Measurements from ENCODE around the gene ZNF579. TPM values are rescaled to one million over a fixed set of nuclear protein-coding genes. Genes with fewer than 3 reads are reported as not detected.
"Not testable (repeated sequence)": the region's sequence is repeated elsewhere in the genome, so short reads cannot be mapped to it uniquely, and the experiment has no call there.

ZNF579 gene
- total and polyA plus RNA-seq, 2 of the 8 experiments (the other 6 are each of a cell fraction or from before 2014, with no cell fraction given): 10.0 to 18.9 TPM

- POLR2A ChIA-PET (ENCODE audit: partially characterized antibody): interaction anchor here (0.7 to 1.3 kb wide), 3 partner anchors 9 to 25 kb away, joined by 3 to 5 read pairs (median 3); partner anchors contain the start of gene FIZ1
- CTCF ChIA-PET (ENCODE audit: partially characterized antibody): interaction anchor here (1.0 to 1.5 kb wide), 4 partner anchors 16 to 106 kb away, joined by 3 read pairs; no protein-coding TSS in a partner anchor
These were observed 6.7 kb downstream of the ZNF579 start for GRCh38 chr19:55573929-55574328.

DNA sequence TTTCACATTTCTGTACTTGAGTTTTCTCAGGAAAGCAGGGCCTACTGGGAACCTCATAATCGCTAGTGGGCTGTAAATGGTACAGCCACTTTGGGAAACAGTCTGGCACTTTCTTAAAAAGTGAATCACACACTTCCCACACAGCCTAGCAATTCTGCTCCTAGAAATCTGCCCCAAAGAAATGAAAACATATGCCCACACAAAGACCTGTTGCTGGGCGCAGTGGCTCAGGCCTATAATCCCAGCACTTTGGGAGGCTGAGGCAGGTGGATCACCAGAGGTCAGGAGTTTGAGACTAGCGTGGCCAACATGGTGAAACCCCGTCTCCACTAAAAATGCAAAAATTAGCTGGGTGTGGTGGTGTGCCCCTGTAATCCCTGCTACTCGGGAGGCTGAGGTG, 11.2 kb downstream of the ZNF579 start:
- H2BK15ac ChIP-seq (ENCODE audit: low read length); H3K23me2 ChIP-seq (ENCODE audit: low read depth, low read length); H2BK20ac ChIP-seq (ENCODE audit: low read length); H3K9me3 ChIP-seq (ENCODE audit: insufficient read depth in 2 of 2, low read depth in 1 of 2, low read length in 1 of 2); H3K4ac ChIP-seq (replicated peaks; ENCODE audit: insufficient read length, low read depth, low read length); H3K18ac ChIP-seq (ENCODE audit: extremely low read depth, low read length); H3K23ac ChIP-seq (ENCODE audit: insufficient read length); H3K14ac ChIP-seq (ENCODE audit: insufficient read length); H3K9ac ChIP-seq (replicated peaks in 1 of 4; ENCODE audit: extremely low read depth in 1 of 4, low read depth in 3 of 4, low read length in 3 of 4); H2BK120ac ChIP-seq (replicated peaks; ENCODE audit: low read depth, low read length); H3K27ac ChIP-seq (ENCODE audit: low read depth, low read length); H2BK5ac ChIP-seq (ENCODE audit: low read depth, low read length); H3K79me1 ChIP-seq (ENCODE audit: low read depth, low read length); DNase-seq (ENCODE audit: low read depth in 1 of 2, low spot score in 2 of 2); POLR2A ChIA-PET (ENCODE audit: partially characterized antibody); H3K79me2 ChIP-seq (ENCODE audit: control insufficient read depth in 1 of 2, insufficient read depth in 2 of 2, low read length in 2 of 2); H3K4me1 ChIP-seq (replicated peaks in 1 of 4; ENCODE audit: control insufficient read depth in 3 of 4, insufficient read depth in 4 of 4, low read length in 3 of 4); H4K8ac ChIP-seq (ENCODE audit: extremely low read depth, insufficient read depth, low read length); H2AK5ac ChIP-seq (ENCODE audit: low read depth, low read length); H3K56ac ChIP-seq (replicated peaks; ENCODE audit: insufficient read length, low read depth, low read length); H3K27me3 ChIP-seq (replicated peaks in 1 of 4; ENCODE audit: control insufficient read depth in 3 of 4, extremely low read depth in 1 of 4, insufficient read depth in 3 of 4, low read length in 3 of 4); H2BK12ac ChIP-seq (ENCODE audit: low read depth, low read length); H4K20me1 ChIP-seq (replicated peaks in 1 of 2; ENCODE audit: control insufficient read depth in 1 of 2, insufficient read depth in 2 of 2, low read length in 2 of 2); H3K4me2 ChIP-seq (ENCODE audit: insufficient read depth in 1 of 2, low read depth in 2 of 2, low read length in 2 of 2); H3K4me3 ChIP-seq (ENCODE audit: extremely low read depth in 1 of 4, insufficient read depth in 2 of 4, low read depth in 3 of 4, low read length in 4 of 4); FAIRE-seq; H4K91ac ChIP-seq (replicated peaks; ENCODE audit: insufficient read length, low read length); H4K5ac ChIP-seq (ENCODE audit: insufficient read length, low read depth, low read length); H3K36me3 ChIP-seq (ENCODE audit: control insufficient read depth in 2 of 4, insufficient read depth in 4 of 4, low read length in 3 of 4); H2AFZ ChIP-seq (ENCODE audit: low read length): not testable (repeated sequence)
- CTCF ChIA-PET (ENCODE audit: partially characterized antibody): interaction anchor here (1.6 kb wide), 1 partner anchor 65 kb away, joined by 3 read pairs; no protein-coding TSS in a partner anchor
- WGBS, 2 experiments (ENCODE audit: extremely low coverage in 1 of 2, insufficient coverage in 1 of 2, insufficient read length in 1 of 2, insufficient replicate concordance in 2 of 2, low coverage in 1 of 2, low lambda C conversion rate in 2 of 2, missing lambda C conversion rate in 1 of 2): 86% methylated on average over 5 of the region's 5 CpGs; no CpG with 5 or more reads in 1 of the 2 experiments

More at GRCh38 chr19:55573929-55574328, 6.7 kb downstream of the ZNF579 start:
- H3K4me3 ChIP-seq (ENCODE audit: extremely low read depth in 1 of 4, insufficient read depth in 2 of 4, low read depth in 3 of 4, low read length in 4 of 4); H3K56ac ChIP-seq (replicated peaks; ENCODE audit: insufficient read length, low read depth, low read length); H2AFZ ChIP-seq (ENCODE audit: low read length); H3K79me2 ChIP-seq (ENCODE audit: control insufficient read depth in 1 of 2, insufficient read depth in 2 of 2, low read length in 2 of 2); H2BK15ac ChIP-seq (ENCODE audit: low read length); H3K18ac ChIP-seq (ENCODE audit: extremely low read depth, low read length); H3K27me3 ChIP-seq (replicated peaks in 1 of 4; ENCODE audit: control insufficient read depth in 3 of 4, extremely low read depth in 1 of 4, insufficient read depth in 3 of 4, low read length in 3 of 4); H3K79me1 ChIP-seq (ENCODE audit: low read depth, low read length); H3K23ac ChIP-seq (ENCODE audit: insufficient read length); H2BK12ac ChIP-seq (ENCODE audit: low read depth, low read length); H3K4me2 ChIP-seq (ENCODE audit: insufficient read depth in 1 of 2, low read depth in 2 of 2, low read length in 2 of 2); FAIRE-seq; H3K4ac ChIP-seq (replicated peaks; ENCODE audit: insufficient read length, low read depth, low read length); H3K4me1 ChIP-seq (replicated peaks in 1 of 4; ENCODE audit: control insufficient read depth in 3 of 4, insufficient read depth in 4 of 4, low read length in 3 of 4); H4K8ac ChIP-seq (ENCODE audit: extremely low read depth, insufficient read depth, low read length); H3K9ac ChIP-seq (replicated peaks in 1 of 4; ENCODE audit: extremely low read depth in 1 of 4, low read depth in 3 of 4, low read length in 3 of 4); H3K27ac ChIP-seq (ENCODE audit: low read depth, low read length); DNase-seq (ENCODE audit: low read depth in 1 of 2, low spot score in 2 of 2); H2BK120ac ChIP-seq (replicated peaks; ENCODE audit: low read depth, low read length); H4K5ac ChIP-seq (ENCODE audit: insufficient read length, low read depth, low read length); H3K9me3 ChIP-seq (ENCODE audit: insufficient read depth in 2 of 2, low read depth in 1 of 2, low read length in 1 of 2); H4K20me1 ChIP-seq (replicated peaks in 1 of 2; ENCODE audit: control insufficient read depth in 1 of 2, insufficient read depth in 2 of 2, low read length in 2 of 2); H2BK20ac ChIP-seq (ENCODE audit: low read length); H2BK5ac ChIP-seq (ENCODE audit: low read depth, low read length); H4K91ac ChIP-seq (replicated peaks; ENCODE audit: insufficient read length, low read length); H3K14ac ChIP-seq (ENCODE audit: insufficient read length); H2AK5ac ChIP-seq (ENCODE audit: low read depth, low read length); H3K23me2 ChIP-seq (ENCODE audit: low read depth, low read length): not testable (repeated sequence)
- H3K36me3 ChIP-seq (ENCODE audit: control insufficient read depth in 2 of 4, insufficient read depth in 4 of 4, low read length in 3 of 4): peaks cover 7 to 19% (median 9%) of the 10 kb centered on the region in 4 experiments; a peak in 7 of 8 replicates
- WGBS, 2 experiments (ENCODE audit: extremely low coverage in 1 of 2, insufficient coverage in 1 of 2, insufficient read length in 1 of 2, insufficient replicate concordance in 2 of 2, low coverage in 1 of 2, low lambda C conversion rate in 2 of 2, missing lambda C conversion rate in 1 of 2): 92% methylated on average over 6 of the region's 6 CpGs; no CpG with 5 or more reads in 1 of the 2 experiments

Data from H1 (cell line).